Measurements from ENCODE around the gene CDC6. TPM values are rescaled to one million over a fixed set of nuclear protein-coding genes. Genes with fewer than 3 reads are reported as not detected.

The CDC6 gene
- total RNA-seq, 6 donors from 2014 or later = 1.1 to 5.1 (median 2.3) TPM

- Histone ChIP-seq H3K27me3 (no peaks in the 10 kb centered on the region), H3K9me3 (no peaks in the 10 kb centered on the region), H3K4me3 (no peak overlapping the region), H3K4me1 (peaks cover 59 to 84% (median 77%) of the 10 kb centered on the region in 4 donors), H3K36me3 (no peaks in the 10 kb centered on the region), H3K27ac (peak overlapping the region; percentile 95 to 100 (median 96))
- DNase-seq = no peak
- 49 to 62% methylated on average over 12 to 13 of the region's 13 CpGs for WGBS, 2 donors
- ATAC-seq (ENCODE audit: low FRiP score in 2 of 2) = no peak
- no peak for TF ChIP-seq CTCF (IDR thresholded peaks at IDR 0.05)
- TF ChIP-seq POLR2A (IDR thresholded peaks at IDR 0.05) = no peak
- TF ChIP-seq POLR2AphosphoS5 (IDR thresholded peaks at IDR 0.05) = peak; percentile 40 to 47
- peak in 3 of 4 donors; percentile 46 to 77 (median 63) for TF ChIP-seq EP300 (IDR thresholded peaks at IDR 0.05)
Observed at GRCh38 chr17:40338941-40339649, 51.4 kb downstream of the CDC6 start.

GRCh38 chr17:40340327-40340726 is 52.6 kb downstream of the CDC6 start:
- H3K27me3 ChIP-seq = no peaks in the 10 kb centered on the region
- no peak for TF ChIP-seq POLR2A (IDR thresholded peaks at IDR 0.05)
- 91 to 100% methylated on average over 1 of the region's 1 CpG for WGBS, 2 donors
- no peak for ATAC-seq (ENCODE audit: low FRiP score in 2 of 2)
- peak overlapping the region; percentile 95 to 100 (median 96) for H3K27ac ChIP-seq
- no peak for DNase-seq
- no peaks in the 10 kb centered on the region for H3K36me3 ChIP-seq
- H3K9me3 ChIP-seq = no peaks in the 10 kb centered on the region
- peaks cover 56 to 84% (median 77%) of the 10 kb centered on the region in 4 donors for H3K4me1 ChIP-seq
- peak overlapping the region in 2 of 4 donors; percentile 84 to 92 for H3K4me3 ChIP-seq

GRCh38 chr17:40340880-40341807 is 53.5 kb downstream of the CDC6 start:
- WGBS, 2 donors = 0% methylated on average over 3 to 43 of the region's 55 CpGs
- ATAC-seq (ENCODE audit: low FRiP score in 2 of 2) (peak; percentile 85 to 86), DNase-seq (peak; percentile 97)
- TF ChIP-seq CTCF (IDR thresholded peaks at IDR 0.05) (peak in 5 of 6 experiments; percentile 6 to 64 (median 43)), EP300 (IDR thresholded peaks at IDR 0.05) (peak; percentile 12 to 91 (median 70)), POLR2AphosphoS5 (IDR thresholded peaks at IDR 0.05) (peak; percentile 97 to 99), POLR2A (IDR thresholded peaks at IDR 0.05) (peak in 3 of 4 donors; percentile 65 to 90 (median 73))
- Histone ChIP-seq H3K27me3 (no peaks in the 10 kb centered on the region), H3K27ac (peak overlapping the region; percentile 95 to 100 (median 96)), H3K4me3 (peak overlapping the region; percentile 45 to 92 (median 80)), H3K36me3 (no peaks in the 10 kb centered on the region), H3K4me1 (peaks cover 53 to 84% (median 77%) of the 10 kb centered on the region in 4 donors), H3K9me3 (no peaks in the 10 kb centered on the region)

- H3K27me3 ChIP-seq = no peaks in the 10 kb centered on the region
- H3K9me3 ChIP-seq = no peaks in the 10 kb centered on the region
- H3K27ac ChIP-seq = peak overlapping the region; percentile 95 to 100 (median 96)
- no peak for TF ChIP-seq EP300 (IDR thresholded peaks at IDR 0.05)
- peak in 1 of 4 donors; percentile 55 for TF ChIP-seq POLR2A (IDR thresholded peaks at IDR 0.05)
- TF ChIP-seq CTCF (IDR thresholded peaks at IDR 0.05) = no peak
- peak; percentile 60 to 83 for TF ChIP-seq POLR2AphosphoS5 (IDR thresholded peaks at IDR 0.05)
- DNase-seq (peak; percentile 84 to 95), ATAC-seq (ENCODE audit: low FRiP score in 2 of 2) (peak; percentile 50 to 83)
- peaks cover 58 to 84% (median 79%) of the 10 kb centered on the region in 4 donors for H3K4me1 ChIP-seq
- H3K4me3 ChIP-seq = peak overlapping the region; percentile 45 to 92 (median 80)
- 0 to 2% methylated on average over 9 to 22 of the region's 55 CpGs for WGBS, 2 donors
- no peaks in the 10 kb centered on the region for H3K36me3 ChIP-seq
Observed at GRCh38 chr17:40341808-40342503, 54.3 kb downstream of the CDC6 start.
